SW480 (cell line): ENCODE results near the gene P4HTM.

Experiments
- DNase-seq: peaks from one replicate; pipeline ENCODE4 v3.0.0-alpha.2; 2016; ENCODE audit warnings: low spot score

The P4HTM gene

GRCh38 chr3:48984663-48985062 is 5.4 kb upstream of the P4HTM start:
- DNase-seq = no peak

DNA sequence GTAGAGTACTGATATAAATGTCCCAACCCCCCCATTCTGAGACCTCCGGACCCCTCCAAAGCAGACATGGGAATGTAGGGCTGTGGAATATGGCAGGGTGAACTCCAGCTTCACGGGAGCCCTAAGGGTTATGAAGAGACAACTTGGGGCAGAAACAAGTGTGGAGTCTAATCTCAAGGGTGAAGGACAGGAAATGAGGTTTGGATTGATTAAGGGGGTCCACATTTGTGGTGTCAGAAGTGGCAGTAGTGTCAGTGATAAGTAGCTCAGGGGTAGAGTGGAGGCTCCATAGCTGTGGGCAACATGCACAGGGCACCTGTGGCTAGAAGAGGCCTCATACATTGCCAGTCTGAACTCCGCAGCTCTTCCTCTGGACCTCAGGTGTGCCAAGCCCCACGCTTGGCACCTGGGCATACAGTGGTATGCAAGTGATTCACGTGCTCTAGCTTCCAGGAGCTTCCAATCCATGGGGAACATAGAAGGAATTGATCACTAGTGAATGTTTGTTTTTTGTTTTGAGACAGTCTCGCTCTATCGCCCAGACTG is 4.1 kb upstream of the P4HTM start:
- no peak for DNase-seq

DNA sequence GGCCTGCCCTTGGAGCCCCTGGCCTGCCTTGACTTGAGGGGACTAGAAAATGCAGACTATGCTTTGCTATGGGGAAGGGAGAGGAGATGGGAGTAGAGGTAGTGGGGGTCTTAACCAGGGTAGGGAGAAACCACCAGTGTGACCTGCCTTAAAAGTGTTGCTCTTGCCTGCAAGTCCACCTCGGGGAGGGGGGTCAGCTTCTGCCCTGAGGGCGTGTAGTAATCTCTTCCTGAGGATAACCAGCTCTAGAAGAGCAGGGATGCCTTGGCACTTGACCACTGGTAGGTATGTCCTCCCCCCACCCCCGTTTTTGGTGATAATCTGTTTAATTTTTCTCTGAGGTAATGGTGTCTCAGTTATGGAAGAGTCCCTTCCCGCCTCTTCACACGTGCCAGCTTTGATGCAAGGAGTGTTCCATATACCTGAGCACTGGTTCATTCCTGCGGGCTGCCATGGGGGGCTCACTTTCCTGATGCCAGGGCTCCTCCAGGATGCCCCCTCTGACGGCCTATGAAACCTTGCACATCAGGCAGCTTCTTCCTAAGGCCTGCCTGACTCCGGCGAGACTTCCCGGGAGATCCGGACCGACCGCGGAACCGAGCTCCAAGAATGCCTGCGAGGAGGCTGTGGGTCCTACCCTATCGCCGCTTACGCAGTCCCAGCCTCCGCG is 780 bp upstream of the P4HTM start:
- DNase-seq = no peak

DNA sequence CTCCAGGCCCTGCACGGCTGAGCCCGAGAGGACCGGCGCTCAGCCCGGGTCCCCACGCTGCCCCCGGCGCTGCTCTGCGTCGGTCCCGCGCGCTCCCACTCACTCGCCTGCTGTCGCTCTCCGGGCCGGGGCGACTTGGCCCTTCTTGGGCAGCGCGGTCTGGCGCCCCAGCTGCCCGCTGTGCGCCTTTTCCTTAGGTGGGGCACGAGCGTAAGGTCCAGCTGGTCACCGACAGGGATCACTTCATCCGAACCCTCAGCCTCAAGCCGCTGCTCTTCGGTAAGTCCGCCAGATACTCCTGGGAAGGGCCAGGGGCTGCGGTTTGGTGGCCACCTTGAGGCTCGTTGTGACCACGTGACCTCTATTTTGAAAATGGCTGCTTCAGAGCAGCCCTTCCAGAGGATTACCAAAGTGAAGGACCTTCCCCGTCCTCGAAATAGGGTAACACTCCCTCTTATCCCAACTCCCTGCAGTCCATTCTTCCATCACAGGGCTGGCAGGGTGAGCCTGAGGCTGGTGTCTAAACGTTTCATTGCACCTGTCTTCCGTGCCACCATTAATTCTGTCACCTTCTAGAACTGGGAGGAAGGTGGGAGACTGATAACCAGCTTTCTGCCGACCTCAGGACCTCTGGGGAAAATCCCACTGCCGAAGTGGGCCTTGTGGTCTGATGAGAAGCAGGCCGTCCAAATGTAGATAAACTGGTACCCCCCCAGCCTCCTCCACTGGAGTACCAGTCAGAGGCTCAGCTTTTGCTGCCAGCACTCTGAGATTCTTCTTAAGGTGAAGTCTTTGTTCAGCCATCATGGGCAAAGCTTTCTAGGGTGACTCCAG is 812 bp downstream of the P4HTM start:
- DNase-seq = peak; percentile 52

DNA sequence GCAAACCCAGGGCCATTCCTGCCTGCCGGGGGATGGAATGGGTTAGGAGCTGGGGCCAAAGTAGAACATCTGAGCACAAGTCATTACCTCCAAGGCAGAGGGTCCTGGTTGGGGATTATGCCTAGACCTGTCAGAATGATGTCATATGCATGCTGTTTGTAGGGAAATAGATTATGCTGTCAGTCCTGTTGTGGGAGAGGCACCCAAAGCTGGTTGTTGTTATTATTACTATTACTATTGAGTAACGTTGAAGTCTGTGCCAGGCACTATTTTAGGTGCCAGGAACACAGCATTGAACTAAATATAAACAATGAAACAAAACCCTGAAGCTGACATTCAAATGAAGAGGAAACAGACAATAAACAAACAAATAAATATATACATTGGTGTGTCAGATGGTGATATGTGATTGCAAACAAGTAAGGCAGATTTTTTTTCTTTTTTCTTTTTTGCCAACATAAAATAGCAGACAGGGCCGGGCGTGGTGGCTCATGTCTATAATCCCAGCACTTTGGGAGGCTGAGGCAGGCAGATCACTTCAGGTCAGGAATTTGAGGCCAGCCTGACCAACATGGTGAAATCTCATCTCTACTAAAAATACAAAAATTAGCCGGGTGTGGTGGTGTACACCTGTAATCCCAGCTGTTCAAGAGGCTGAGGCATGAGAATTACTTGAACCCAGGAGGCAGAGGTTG is 2.0 kb downstream of the P4HTM start:
- DNase-seq = no peak

DNA sequence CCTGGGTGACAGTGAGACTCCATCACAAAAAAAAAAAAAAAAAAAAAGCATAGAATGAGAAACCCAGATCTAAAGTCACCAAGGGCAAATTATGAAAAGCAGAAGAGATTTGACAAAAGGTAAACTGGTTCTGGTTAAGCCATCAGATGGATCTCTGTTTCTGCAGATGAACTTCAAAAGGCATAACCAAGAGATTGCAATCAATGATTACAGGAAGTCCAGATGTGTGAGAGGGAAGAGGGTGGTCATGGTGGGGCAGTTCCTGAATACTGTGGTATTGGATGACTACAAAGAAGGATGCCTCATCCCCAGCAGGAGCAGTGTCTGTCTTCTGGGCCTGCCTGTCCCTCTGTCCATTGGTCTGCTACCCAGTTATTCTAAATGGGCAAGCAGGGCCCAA is 3.8 kb downstream of the P4HTM start:
- no peak for DNase-seq

- no peak for DNase-seq
Observed at GRCh38 chr3:48996640-48997039, 6.6 kb downstream of the P4HTM start.

GRCh38 chr3:48997102-48997635 is 7.1 kb downstream of the P4HTM start:
- DNase-seq = no peak

DNA sequence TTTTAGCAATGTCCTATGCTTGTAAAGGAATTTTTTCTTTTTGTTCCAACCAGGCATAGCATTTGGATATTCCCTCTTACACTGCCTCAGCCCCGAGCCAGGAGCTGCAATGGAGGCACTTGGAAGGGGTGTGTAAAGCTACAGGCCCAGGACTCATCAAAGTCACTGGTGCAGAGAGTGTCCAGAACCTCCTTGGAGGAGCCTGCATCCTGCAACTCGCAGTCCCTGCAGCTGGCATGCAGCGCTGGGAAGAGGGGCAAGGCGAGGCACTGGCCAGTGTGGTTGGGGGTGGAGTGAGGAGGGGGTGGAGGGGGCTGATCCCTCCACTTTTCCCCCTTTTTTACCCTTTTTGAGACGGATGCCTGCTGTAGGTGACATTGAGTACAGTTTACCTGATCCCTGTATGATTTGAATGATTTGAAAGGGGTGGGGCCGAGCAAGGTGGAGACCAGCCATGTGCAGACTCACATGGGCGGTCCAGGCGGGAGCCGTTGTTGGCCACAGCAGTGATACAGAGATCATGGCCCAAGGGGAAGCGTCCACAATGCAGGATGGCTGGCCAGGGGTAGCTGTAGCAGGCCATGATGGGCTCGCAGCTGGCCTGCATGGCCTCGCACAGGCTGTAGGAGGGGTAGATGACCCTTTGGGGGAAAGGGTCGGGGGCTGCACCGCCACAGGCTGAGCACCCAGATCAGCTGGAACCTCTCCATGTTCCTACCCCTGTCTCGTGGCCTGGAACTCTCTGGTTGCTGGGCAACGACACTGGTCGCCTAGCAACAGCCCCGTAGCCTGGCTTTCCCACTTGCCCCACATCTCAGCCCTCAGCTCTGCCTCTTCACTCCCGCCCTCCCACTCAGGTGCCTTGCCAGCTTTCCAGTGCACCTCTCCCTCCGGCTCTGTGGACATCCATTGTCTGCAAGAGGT is 7.9 kb downstream of the P4HTM start:
- DNase-seq = no peak

DNA sequence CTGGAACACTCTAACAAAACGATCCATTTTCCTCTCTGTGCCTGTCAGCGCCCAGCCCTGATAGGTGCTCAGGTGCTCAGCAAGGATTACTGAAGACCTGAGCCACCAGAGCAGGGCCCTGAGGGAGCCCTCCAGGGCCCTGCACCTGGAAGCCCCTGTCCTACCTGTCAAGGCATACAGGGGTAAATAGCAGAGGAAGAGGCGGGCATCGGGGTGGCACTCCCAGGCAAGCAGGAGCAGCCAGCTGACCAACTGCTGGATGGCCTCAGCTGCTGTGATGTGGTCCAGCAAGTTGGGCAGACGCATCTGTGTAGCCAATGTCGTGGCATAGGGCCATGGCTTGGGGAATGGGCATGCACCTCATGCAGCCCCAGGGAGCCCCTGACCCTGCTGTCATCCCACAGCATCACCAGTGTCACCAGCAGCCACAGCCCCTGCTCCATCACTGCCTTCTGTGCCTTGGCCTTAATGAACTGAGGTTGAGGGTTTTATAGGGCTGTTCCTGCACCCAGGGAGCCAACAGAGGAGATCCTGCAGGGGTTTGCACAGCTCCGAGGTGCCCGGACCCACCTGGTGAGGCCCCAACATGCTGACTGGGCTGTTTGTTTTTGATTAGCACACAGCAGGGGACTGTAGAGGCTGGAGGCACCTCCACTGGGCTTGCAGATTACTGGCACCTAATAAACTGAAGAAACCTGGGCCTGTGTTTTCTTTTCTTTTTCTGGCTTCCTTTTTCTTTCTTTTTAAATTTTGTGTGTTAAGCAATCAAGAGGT is 9.2 kb downstream of the P4HTM start:
- DNase-seq = no peak

DNA sequence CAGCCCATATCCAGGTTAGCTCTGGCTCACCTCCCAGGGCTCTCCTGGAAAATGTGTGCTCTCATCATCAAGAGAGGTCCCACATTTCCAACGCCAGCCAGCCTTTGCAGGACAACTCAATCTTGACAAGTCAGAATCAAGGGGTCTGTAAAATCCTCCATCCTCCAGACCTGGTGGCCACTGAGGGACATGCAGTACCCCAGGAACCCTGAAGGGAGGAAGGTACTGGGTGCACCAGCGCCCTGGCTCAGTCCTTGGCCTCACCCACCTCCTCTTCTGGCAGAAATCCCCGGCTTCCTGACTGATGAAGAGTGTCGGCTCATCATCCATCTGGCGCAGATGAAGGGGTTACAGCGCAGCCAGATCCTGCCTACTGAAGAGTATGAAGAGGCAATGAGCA is 11.1 kb downstream of the P4HTM start:
- DNase-seq = no peak

- no peak for DNase-seq
Observed at GRCh38 chr3:49004352-49005302, 14.6 kb downstream of the P4HTM start.

DNA sequence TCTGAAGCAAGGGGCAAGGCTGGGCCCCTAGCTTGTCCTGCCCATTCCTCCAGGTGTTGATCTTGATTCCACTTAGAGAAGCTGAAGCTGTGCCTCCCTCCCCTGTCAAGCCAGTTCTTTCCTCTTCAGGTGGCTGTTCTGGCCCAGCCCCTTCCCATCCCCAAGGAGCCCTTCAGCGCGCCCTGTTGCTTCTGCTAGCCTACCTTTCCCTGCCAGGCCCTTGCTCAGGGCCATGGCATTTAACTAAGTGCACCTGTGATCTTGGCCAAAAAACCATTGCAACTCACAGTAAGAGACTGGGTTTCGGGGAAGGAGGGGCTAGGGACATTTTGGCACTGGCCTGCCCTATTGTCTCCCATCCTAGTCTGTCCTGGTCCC is 15.3 kb downstream of the P4HTM start:
- DNase-seq = no peak

- DNase-seq = no peak
Observed at GRCh38 chr3:49005998-49006397, 16.0 kb downstream of the P4HTM start.

DNA sequence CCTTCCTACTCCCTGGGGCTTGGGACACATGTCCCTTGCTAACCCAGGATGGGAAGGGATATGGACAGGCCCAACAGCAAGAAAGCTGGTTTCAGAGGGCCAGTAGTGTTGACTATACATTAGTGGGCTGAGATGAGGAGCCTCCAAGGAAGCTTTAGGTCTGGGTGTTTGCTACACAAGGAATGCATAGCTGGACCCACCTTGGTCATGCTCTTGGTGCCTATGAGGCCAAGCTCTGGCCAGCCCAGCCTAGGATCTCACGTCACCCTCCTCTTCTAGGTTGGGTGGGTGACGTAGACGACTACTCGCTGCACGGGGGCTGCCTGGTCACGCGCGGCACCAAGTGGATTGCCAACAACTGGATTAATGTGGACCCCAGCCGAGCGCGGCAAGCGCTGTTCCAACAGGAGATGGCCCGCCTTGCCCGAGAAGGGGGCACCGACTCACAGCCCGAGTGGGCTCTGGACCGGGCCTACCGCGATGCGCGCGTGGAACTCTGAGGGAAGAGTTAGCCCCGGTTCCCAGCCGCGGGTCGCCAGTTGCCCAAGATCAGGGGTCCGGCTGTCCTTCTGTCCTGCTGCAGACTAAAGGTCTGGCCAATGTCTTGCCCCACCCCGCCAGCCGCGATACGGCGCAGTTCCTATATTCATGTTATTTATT is 16.5 kb downstream of the P4HTM start:
- DNase-seq = no peak

DNA sequence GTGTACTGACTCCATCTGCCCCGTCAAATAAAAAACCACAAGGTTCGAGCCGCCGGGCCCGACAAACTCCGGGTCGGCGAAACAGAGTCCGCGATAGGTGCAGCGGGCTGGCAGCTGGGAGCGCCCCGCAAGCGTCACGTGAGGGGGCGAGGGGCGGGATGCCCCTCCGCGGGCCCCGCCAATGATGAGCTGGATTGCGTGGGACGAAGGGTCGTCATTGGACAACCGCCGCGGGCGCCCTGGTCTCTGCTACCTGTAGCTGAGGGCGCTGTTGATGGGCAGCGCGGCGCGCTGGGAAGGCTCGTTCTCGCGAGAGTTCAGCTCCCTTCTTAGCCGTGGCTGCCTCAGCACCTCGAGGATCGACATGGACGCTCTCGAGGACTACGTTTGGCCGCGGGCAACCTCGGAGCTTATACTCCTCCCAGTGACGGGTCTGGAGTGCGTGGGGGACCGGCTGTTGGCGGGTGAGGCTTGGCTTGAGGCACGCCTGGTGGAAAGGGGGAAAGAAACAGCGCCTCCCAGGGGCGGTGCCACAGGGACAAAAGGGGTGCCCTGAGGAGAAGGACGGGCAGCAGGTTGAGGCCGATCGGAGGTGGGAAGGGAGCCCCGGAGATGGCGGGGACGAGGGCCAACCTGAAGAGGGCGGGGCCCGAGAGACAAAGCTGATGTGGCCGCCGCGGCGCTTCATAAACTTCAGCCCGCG is 17.2 kb downstream of the P4HTM start, which contains the start of gene WDR6:
Gene WDR6, plus strand, starts transcription at position 324 of the 703 bp plus-strand sequence. Its CDS starts 41 bp downstream, at position 365.
- DNase-seq = peak; percentile 98

DNA sequence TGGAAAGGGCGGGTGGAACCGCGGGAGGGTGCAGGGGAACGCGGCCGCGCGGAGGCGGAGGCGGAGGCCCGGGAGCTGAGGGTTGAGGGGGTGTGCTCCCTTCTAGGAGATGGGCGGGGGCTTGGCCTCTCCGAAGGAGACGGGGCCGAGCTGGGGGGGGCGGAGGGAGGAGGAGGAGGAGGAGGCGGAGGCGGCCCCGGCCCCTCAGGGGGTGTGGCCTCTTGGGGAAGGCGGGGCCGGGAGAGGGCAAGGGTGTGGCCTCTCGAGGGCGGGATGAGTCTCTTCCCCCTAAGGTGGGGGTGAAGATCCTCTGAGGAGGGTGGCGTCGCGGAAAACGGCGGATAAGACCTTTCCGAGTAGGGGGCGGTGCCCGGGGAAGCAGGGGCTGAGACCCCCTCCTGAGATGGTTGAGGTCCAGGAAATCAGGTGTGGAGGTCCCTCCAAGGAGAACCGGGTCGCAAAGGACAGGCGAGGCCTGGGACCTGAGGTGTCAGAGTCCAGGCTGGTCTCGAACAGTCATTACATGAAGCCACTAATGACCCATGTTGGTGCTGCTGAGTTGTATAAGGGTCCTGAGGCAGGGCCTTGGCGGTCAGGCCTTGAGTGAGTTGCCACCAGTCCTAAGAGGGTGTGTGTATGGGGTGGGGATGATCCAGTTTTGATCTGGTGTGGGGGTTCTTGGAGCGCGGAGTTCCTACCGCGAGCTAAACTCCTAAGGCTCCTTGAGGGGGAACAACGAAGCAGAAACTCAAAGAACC is 17.9 kb downstream of the P4HTM start:
- DNase-seq = peak; percentile 61
